HepG2 (cell line): Measurements from ENCODE around the gene PTGR2. TPM values are rescaled to one million over a fixed set of nuclear protein-coding genes. Genes with fewer than 3 reads are reported as not detected.

Experiments
- BHLHE40 ChIP-seq: IDR thresholded peaks from 2 replicates; pipeline ENCODE4 v1.6.1; 2011; ENCODE audit warnings: low read length, improper control_type of control experiment
- HDAC6 ChIP-seq: fragments of 200-600 bp; sonication (generic); IDR thresholded peaks from 2 replicates; pipeline ENCODE4 v1.7.0; 2017; ENCODE audit warnings: mild to moderate bottlenecking, antibody characterized with exemption, low read length, low read depth
- HNF4G ChIP-seq, 2 experiments: sonication (generic) in 1 of 2; formaldehyde crosslinking in 1 of 2; IDR thresholded peaks; 2 replicates each; pipeline versions ENCODE4 v1.4.0 to v1.6.1; 2011 to 2020; ENCODE audit warnings: borderline replicate concordance in 2 of 2, low read depth in 2 of 2, mild to moderate bottlenecking in 2 of 2, low read length in 1 of 2, missing genetic modification reagents in 1 of 2, moderate library complexity in 1 of 2
- ISL2 ChIP-seq: sonication (generic); formaldehyde crosslinking; IDR thresholded peaks from 2 replicates; pipeline ENCODE4 v1.5.0; 2020; ENCODE audit warnings: missing genetic modification reagents
- JDP2 ChIP-seq: sonication (generic); formaldehyde crosslinking; IDR thresholded peaks from 2 replicates; pipeline ENCODE4 v1.8.1; 2022; ENCODE audit warnings: missing genetic modification reagents, borderline replicate concordance
- KLF9 ChIP-seq: IDR thresholded peaks from 2 replicates; pipeline ENCODE4 v1.6.1; 2016; ENCODE audit warnings: low read depth
- MIER3 ChIP-seq: IDR thresholded peaks from 2 replicates; pipeline ENCODE4 v1.6.1; 2016; ENCODE audit warnings: missing compliant biosample characterization, borderline replicate concordance
- MLLT10 ChIP-seq: sonication (generic); formaldehyde crosslinking; IDR thresholded peaks from 2 replicates; pipeline ENCODE4 v1.4.0; 2020; ENCODE audit warnings: missing genetic modification reagents
- MZF1 ChIP-seq: sonication (generic); formaldehyde crosslinking; IDR thresholded peaks from 2 replicates; pipeline ENCODE4 v1.8.1; 2023; ENCODE audit warnings: mild to moderate bottlenecking, missing genetic modification reagents, borderline replicate concordance
- PAWR ChIP-seq: sonication (generic); formaldehyde crosslinking; IDR thresholded peaks from 2 replicates; pipeline ENCODE4 v1.4.0; 2020; ENCODE audit warnings: missing genetic modification reagents, mild to moderate bottlenecking, borderline replicate concordance
- PITX1 ChIP-seq: sonication (generic); formaldehyde crosslinking; IDR thresholded peaks from 2 replicates; pipeline ENCODE4 v1.5.1; 2020; ENCODE audit warnings: mild to moderate bottlenecking, missing genetic modification reagents
- REPIN1 ChIP-seq: sonication (generic); formaldehyde crosslinking; IDR thresholded peaks from 2 replicates; pipeline ENCODE4 v1.8.0; 2022; ENCODE audit warnings: missing genetic modification reagents, low read depth, mild to moderate bottlenecking, borderline replicate concordance
- SOX6 ChIP-seq, 2 experiments: fragments of 450-650 bp in 1 of 2; sonication (generic) in 1 of 2; formaldehyde crosslinking in 1 of 2; IDR thresholded peaks; 2 replicates each; pipeline versions ENCODE4 v1.4.0 to v1.6.1; 2017 to 2020; ENCODE audit warnings: antibody characterized with exemption in 1 of 2, mild to moderate bottlenecking in 1 of 2, missing genetic modification reagents in 1 of 2
- XRCC5 ChIP-seq: fragments of 200-400 bp; formaldehyde crosslinking; optimal IDR thresholded peaks from 2 replicates; pipeline ENCODE3; 2017; ENCODE audit warnings: mild to moderate bottlenecking, low read length
- ZNF296 ChIP-seq: sonication (generic); formaldehyde crosslinking; conservative IDR thresholded peaks from 2 replicates; pipeline ENCODE4 v1.5.0; 2020; ENCODE audit warnings: mild to moderate bottlenecking, missing genetic modification reagents
- ZNF33A ChIP-seq: sonication (generic); formaldehyde crosslinking; IDR thresholded peaks from 2 replicates; pipeline ENCODE4 v1.5.1; 2020; ENCODE audit warnings: missing genetic modification reagents, mild to moderate bottlenecking, moderate library complexity, borderline replicate concordance
- ZNF343 ChIP-seq: sonication (generic); formaldehyde crosslinking; IDR thresholded peaks from 2 replicates; pipeline ENCODE4 v1.4.0; 2020; ENCODE audit warnings: mild to moderate bottlenecking, missing genetic modification reagents
- polyA plus RNA-seq, 8 experiments: library from polyadenylated mRNA; depleted of rRNA in 3 of 8; stranded (reverse) in 7 of 8; unstranded in 1 of 8; fragments of >200 nt; fragmentation: Illumina TruSeq in 4 of 8; extraction: Trizol in 4 of 8; gene quantifications; 2 replicates each; pipeline versions ENCODE4 v1.2.1 to v1.2.3, GENCODE V29; 2011 to 2016; ENCODE audit warnings: low read depth in 4 of 8, missing spikeins in 1 of 8, mixed read lengths in 1 of 8; ENCODE audit not compliant: insufficient read depth in 1 of 8
- total RNA-seq, 5 experiments: library from RNA; depleted of rRNA; stranded (reverse); fragments of >200 nt; fragmentation: Illumina TruSeq; extraction: Trizol; gene quantifications; 2 replicates each; pipeline ENCODE4 v1.2.3, GENCODE V29; 2016; ENCODE audit warnings: low read depth in 1 of 5
- TF ChIP-seq, protein P1 (sequence below): IDR thresholded peaks from 2 replicates; pipeline ENCODE4 v1.6.1; 2016; ENCODE audit warnings: mild to moderate bottlenecking
- TF ChIP-seq, protein P2 (sequence below): sonication (generic); formaldehyde crosslinking; IDR thresholded peaks from 2 replicates; pipeline ENCODE4 v1.5.0; 2020; ENCODE audit warnings: missing genetic modification reagents
- TF ChIP-seq, protein P3 (sequence below): sonication (generic); formaldehyde crosslinking; IDR thresholded peaks from 2 replicates; pipeline ENCODE4 v1.5.0; 2020; ENCODE audit warnings: mild to moderate bottlenecking, missing genetic modification reagents
- TF ChIP-seq, protein P4 (sequence below): IDR thresholded peaks from 2 replicates; pipeline ENCODE4 v1.6.1; 2016; ENCODE audit warnings: mild to moderate bottlenecking, missing biosample characterization, missing genetic modification reagents
- TF ChIP-seq, protein P5 (sequence below): sonication (generic); formaldehyde crosslinking; IDR thresholded peaks from 2 replicates; pipeline ENCODE4 v1.4.0; 2020; ENCODE audit warnings: missing genetic modification reagents, borderline replicate concordance

The PTGR2 gene
- total and polyA plus RNA-seq, 2 of the 13 experiments (the other 11 are each of a cell fraction or from before 2014, with no cell fraction given): 3.0 to 4.3 TPM

DNA sequence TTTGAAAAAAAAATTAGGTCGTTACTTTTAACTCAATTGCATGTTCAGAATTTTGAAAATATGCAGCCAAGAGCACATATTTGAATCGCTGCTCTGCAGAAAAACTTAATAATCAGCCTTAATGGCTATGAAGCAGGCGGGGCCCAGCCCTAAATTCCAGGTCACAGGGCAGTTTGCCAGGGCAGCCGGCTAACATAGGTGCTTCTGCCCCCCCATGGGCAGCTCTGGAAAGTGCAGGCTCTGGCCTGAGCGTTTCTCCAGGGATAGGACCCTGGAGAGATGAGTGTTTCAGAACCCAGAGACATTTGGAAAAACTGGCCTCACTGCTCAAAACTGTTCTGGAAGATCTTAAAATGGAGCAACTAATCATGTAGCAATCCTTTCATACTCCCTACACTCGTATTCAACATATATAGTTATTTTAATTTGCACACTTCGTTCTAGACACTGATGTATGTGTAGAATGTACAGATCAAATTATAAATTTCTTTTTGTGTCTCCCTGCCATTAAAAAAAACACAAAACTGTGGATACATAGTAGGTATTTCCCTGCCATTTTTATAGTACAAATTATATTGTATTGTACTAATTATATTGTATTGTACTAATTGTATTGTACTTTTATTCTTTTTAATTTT, 26.0 kb upstream of the PTGR2 start (continued):
- TF ChIP-seq SOX6 (IDR thresholded peaks at IDR 0.05) (no peak), SOX6 (CRISPR knock-in tag; IDR thresholded peaks at IDR 0.05) (0 out of 2 replicates have a peak, but pooled peaks have one; percentile 20), MIER3 (CRISPR knock-in tag) (no peak), XRCC5 (peak; percentile 49), ZNF343 (CRISPR knock-in tag) (no peak), BHLHE40 (no peak), ISL2 (0 out of 2 replicates have a peak, but pooled peaks have one; percentile 26), JDP2 (CRISPR knock-in tag) (no peak), ZNF33A (CRISPR knock-in tag) (no peak), MZF1 (CRISPR knock-in tag) (no peak), KLF9 (CRISPR knock-in tag) (no peak), HNF4G (IDR thresholded peaks at IDR 0.05; ENCODE audit: borderline replicate concordance, low read depth, low read length) (no peak), HNF4G (CRISPR knock-in tag; IDR thresholded peaks at IDR 0.05; ENCODE audit: borderline replicate concordance, low read depth) (no peak), REPIN1 (CRISPR knock-in tag) (no peak), MLLT10 (CRISPR knock-in tag) (no peak), ZNF296 (CRISPR knock-in tag) (no peak), PITX1 (no peak), PAWR (no peak), HDAC6 (no peak)
- TF ChIP-seq, protein P1, sequence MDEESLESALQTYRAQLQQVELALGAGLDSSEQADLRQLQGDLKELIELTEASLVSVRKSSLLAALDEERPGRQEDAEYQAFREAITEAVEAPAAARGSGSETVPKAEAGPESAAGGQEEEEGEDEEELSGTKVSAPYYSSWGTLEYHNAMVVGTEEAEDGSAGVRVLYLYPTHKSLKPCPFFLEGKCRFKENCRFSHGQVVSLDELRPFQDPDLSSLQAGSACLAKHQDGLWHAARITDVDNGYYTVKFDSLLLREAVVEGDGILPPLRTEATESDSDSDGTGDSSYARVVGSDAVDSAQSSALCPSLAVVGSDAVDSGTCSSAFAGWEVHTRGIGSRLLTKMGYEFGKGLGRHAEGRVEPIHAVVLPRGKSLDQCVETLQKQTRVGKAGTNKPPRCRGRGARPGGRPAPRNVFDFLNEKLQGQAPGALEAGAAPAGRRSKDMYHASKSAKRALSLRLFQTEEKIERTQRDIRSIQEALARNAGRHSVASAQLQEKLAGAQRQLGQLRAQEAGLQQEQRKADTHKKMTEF (CRISPR knock-in tag): 0 out of 2 replicates have a peak, but pooled peaks have one; percentile 39
- TF ChIP-seq, protein P2, sequence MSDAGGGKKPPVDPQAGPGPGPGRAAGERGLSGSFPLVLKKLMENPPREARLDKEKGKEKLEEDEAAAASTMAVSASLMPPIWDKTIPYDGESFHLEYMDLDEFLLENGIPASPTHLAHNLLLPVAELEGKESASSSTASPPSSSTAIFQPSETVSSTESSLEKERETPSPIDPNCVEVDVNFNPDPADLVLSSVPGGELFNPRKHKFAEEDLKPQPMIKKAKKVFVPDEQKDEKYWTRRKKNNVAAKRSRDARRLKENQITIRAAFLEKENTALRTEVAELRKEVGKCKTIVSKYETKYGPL: no peak
- TF ChIP-seq, protein P3, sequence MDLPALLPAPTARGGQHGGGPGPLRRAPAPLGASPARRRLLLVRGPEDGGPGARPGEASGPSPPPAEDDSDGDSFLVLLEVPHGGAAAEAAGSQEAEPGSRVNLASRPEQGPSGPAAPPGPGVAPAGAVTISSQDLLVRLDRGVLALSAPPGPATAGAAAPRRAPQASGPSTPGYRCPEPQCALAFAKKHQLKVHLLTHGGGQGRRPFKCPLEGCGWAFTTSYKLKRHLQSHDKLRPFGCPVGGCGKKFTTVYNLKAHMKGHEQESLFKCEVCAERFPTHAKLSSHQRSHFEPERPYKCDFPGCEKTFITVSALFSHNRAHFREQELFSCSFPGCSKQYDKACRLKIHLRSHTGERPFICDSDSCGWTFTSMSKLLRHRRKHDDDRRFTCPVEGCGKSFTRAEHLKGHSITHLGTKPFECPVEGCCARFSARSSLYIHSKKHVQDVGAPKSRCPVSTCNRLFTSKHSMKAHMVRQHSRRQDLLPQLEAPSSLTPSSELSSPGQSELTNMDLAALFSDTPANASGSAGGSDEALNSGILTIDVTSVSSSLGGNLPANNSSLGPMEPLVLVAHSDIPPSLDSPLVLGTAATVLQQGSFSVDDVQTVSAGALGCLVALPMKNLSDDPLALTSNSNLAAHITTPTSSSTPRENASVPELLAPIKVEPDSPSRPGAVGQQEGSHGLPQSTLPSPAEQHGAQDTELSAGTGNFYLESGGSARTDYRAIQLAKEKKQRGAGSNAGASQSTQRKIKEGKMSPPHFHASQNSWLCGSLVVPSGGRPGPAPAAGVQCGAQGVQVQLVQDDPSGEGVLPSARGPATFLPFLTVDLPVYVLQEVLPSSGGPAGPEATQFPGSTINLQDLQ (CRISPR knock-in tag): no peak
- TF ChIP-seq, protein P4, sequence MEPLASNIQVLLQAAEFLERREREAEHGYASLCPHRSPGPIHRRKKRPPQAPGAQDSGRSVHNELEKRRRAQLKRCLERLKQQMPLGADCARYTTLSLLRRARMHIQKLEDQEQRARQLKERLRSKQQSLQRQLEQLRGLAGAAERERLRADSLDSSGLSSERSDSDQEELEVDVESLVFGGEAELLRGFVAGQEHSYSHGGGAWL (CRISPR knock-in tag): no peak
- TF ChIP-seq, protein P5, sequence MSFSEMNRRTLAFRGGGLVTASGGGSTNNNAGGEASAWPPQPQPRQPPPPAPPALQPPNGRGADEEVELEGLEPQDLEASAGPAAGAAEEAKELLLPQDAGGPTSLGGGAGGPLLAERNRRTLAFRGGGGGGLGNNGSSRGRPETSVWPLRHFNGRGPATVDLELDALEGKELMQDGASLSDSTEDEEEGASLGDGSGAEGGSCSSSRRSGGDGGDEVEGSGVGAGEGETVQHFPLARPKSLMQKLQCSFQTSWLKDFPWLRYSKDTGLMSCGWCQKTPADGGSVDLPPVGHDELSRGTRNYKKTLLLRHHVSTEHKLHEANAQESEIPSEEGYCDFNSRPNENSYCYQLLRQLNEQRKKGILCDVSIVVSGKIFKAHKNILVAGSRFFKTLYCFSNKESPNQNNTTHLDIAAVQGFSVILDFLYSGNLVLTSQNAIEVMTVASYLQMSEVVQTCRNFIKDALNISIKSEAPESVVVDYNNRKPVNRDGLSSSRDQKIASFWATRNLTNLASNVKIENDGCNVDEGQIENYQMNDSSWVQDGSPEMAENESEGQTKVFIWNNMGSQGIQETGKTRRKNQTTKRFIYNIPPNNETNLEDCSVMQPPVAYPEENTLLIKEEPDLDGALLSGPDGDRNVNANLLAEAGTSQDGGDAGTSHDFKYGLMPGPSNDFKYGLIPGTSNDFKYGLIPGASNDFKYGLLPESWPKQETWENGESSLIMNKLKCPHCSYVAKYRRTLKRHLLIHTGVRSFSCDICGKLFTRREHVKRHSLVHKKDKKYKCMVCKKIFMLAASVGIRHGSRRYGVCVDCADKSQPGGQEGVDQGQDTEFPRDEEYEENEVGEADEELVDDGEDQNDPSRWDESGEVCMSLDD (CRISPR knock-in tag): no peak
